ENCODE results near the gene HDGF. TPM values are rescaled to one million over a fixed set of nuclear protein-coding genes. Genes with fewer than 3 reads are reported as not detected.

Gene HDGF
- total RNA-seq, 3 donors from 2014 or later (not counting 1 experiment from before 2014, with no cell fraction given): 95.3 to 110 (median 96.6) TPM

DNA sequence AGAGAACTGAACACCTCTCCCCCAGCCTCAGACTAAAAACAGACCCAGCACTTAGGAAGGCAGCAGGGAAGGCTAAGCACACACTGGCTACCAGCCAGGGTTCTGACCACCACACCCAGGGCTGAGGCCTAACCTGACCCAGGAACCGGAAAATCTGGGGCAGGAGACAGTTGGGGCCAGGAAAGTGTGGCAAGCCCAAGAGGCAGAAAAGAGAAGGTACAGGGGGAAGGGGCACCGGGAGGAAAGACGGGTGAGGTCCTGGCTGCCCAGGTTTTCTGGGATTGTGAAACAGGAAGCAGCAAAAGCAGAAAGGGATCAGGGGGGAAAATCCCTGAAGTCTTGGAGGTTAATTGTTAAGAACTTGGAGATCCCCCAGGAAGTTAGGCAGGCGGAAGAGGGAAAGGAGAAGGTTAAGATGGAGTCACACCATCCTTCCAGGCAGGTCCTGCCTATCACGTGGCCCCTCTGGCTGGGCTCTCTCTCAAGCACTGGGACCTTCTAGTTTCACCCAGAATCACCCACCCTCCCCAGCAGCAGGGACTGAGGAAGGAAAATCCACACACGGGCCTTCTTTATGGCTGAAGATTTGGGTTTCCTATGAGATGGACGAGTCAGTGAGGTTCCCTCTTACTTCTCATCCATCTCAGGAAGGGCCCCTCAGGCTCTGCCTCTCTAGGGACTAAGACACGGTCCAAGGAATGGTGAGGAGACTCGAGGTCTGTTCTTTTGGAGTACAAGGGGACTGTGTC is 2.6 kb downstream of the HDGF start:
- intact Hi-C loops (cut with micrococcal nuclease): no loop called here
- Mint-ChIP-seq H3K27ac (peak overlapping the region; percentile 92 to 94), H3K27me3 (ENCODE audit: low read depth in 2 of 2) (no peaks in the 10 kb centered on the region), H3K4me3 (peak overlapping the region; percentile 86), H3K9me3 (no peaks in the 10 kb centered on the region), H3K4me1 (peaks cover 64 to 70% of the 10 kb centered on the region in 2 donors), H3K36me3 (no peaks in the 10 kb centered on the region)
- Histone ChIP-seq H3K36me3 (ENCODE audit: control insufficient read depth, insufficient read depth, low read length) (peaks cover 7% of the 10 kb centered on the region), H3K4me3 (ENCODE audit: low read length) (peak overlapping the region; percentile 2), H3K27me3 (ENCODE audit: control insufficient read depth, insufficient read depth, low read length) (no peaks in the 10 kb centered on the region), H3K4me1 (ENCODE audit: control insufficient read depth, insufficient read depth, low read length) (peaks cover 65% of the 10 kb centered on the region), H3K27ac (ENCODE audit: low read length) (peak overlapping the region; percentile 89), H3K9me3 (ENCODE audit: control insufficient read depth, insufficient read depth, low read length) (no peaks in the 10 kb centered on the region)
- ATAC-seq (no peak), DNase-seq (peak in 1 of 2 donors; percentile 48)
- WGBS (ENCODE audit: insufficient coverage): 13% methylated on average over 8 of the region's 9 CpGs
- no peak for TF ChIP-seq CTCF (IDR thresholded peaks at IDR 0.05)

DNA sequence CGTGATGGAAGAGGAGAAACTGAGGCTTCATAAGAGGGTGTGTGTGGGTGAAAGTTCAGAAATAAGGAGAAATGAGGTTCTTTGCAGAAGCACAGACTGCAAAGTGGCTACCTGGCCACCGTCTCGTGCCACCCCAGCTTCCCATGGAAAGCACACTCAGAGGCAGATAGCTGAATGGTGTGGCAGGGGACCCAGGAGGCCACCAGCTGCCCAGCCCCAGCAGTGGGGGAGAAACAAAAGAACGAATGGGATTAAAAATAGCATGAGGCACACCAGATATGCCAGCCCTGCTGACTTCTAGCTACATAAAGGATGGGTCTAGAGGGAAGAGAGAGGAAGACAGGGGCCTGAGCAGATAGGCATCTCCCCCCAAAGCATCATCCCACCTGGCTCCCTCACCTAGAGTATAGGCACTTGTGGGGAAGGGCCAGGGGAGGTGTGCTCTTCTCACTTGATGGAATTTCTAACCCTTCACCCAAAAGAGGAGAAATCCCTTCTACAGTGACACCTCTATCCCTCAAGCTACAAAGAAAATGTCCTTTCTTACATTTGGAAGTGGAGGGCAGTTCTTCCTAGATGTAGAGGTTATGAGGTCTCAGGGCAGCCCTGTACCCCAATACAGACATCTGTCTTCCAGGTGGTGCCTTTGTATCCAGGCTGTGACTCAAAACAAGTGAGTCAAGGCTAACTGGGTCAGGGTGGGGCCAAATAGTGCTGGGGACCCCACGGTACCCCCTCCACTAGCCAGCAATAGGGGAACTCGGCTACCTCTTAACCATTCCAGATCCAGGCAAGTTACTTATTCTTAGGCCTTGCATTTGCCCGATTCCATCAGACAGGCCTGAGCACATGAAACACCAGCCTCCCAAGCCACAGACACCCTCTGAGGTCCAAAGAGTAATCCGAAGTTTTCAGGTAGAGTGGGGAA is 3.5 kb downstream of the HDGF start:
- Histone ChIP-seq H3K9me3 (ENCODE audit: control insufficient read depth, insufficient read depth, low read length) (no peaks in the 10 kb centered on the region), H3K36me3 (ENCODE audit: control insufficient read depth, insufficient read depth, low read length) (peaks cover 14% of the 10 kb centered on the region), H3K27me3 (ENCODE audit: control insufficient read depth, insufficient read depth, low read length) (no peaks in the 10 kb centered on the region), H3K4me3 (ENCODE audit: low read length) (no peak overlapping the region), H3K27ac (ENCODE audit: low read length) (peak overlapping the region; percentile 89), H3K4me1 (ENCODE audit: control insufficient read depth, insufficient read depth, low read length) (peaks cover 63% of the 10 kb centered on the region)
- no peaks in the 10 kb centered on the region for H3K27me3 Mint-ChIP-seq (ENCODE audit: low read depth in 2 of 2)
- H3K4me1 Mint-ChIP-seq: peaks cover 63 to 69% of the 10 kb centered on the region in 2 donors
- H3K27ac Mint-ChIP-seq: peak overlapping the region; percentile 92 to 94
- DNase-seq (peak in 1 of 2 donors; percentile 39), ATAC-seq (no peak)
- 13% methylated on average over 8 of the region's 8 CpGs for WGBS (ENCODE audit: insufficient coverage)
- H3K4me3 Mint-ChIP-seq: peak overlapping the region; percentile 86
- no peak for TF ChIP-seq CTCF (IDR thresholded peaks at IDR 0.05)
- H3K36me3 Mint-ChIP-seq: no peaks in the 10 kb centered on the region
- intact Hi-C loops (cut with micrococcal nuclease): no loop called here
- H3K9me3 Mint-ChIP-seq: no peaks in the 10 kb centered on the region

- intact Hi-C loops (cut with micrococcal nuclease): loop anchor here (1.0 kb wide), 1 partner anchor 20 kb away; the partner anchor contains the start of gene PRCC
- peaks cover 16% of the 10 kb centered on the region for H3K36me3 ChIP-seq (ENCODE audit: control insufficient read depth, insufficient read depth, low read length)
- Mint-ChIP-seq H3K36me3 (no peaks in the 10 kb centered on the region), H3K27me3 (ENCODE audit: low read depth in 2 of 2) (no peaks in the 10 kb centered on the region), H3K4me3 (peak overlapping the region; percentile 86), H3K27ac (peak overlapping the region; percentile 92 to 94), H3K9me3 (no peaks in the 10 kb centered on the region), H3K4me1 (peaks cover 53 to 62% of the 10 kb centered on the region in 2 donors)
- peak overlapping the region; percentile 89 for H3K27ac ChIP-seq (ENCODE audit: low read length)
- TF ChIP-seq CTCF (IDR thresholded peaks at IDR 0.05): no peak
- H3K4me1 ChIP-seq (ENCODE audit: control insufficient read depth, insufficient read depth, low read length): peaks cover 54% of the 10 kb centered on the region
- no peaks in the 10 kb centered on the region for H3K9me3 ChIP-seq (ENCODE audit: control insufficient read depth, insufficient read depth, low read length)
- peak overlapping the region; percentile 40 for H3K4me3 ChIP-seq (ENCODE audit: low read length)
- H3K27me3 ChIP-seq (ENCODE audit: control insufficient read depth, insufficient read depth, low read length): no peaks in the 10 kb centered on the region
- ATAC-seq (peak; percentile 35 to 54 (median 47)), DNase-seq (peak; percentile 46 to 80)
- WGBS (ENCODE audit: insufficient coverage): 11% methylated on average over 16 of the region's 29 CpGs
Observed at GRCh38 chr1:156746728-156747631, 4.5 kb downstream of the HDGF start.

Data from natural killer cell (primary cell).